Stimulated activated CD4-positive, alpha-beta T cell treated with anti-CD3 and anti-CD28 coated beads, Interleukin-4, amount 100 ng/mL, for 4 hours (primary cell): ENCODE results near the gene ZNF648.
"Not testable (repeated sequence)": the region's sequence is repeated elsewhere in the genome, so short reads cannot be mapped to it uniquely, and the experiment has no call there.

Source experiments
- DNase-seq, 2 experiments: peaks; one replicate each; pipeline ENCODE4 v3.0.0-alpha.2; 2020

Gene ZNF648

GRCh38 chr1:182069028-182069466 is 7.5 kb upstream of the ZNF648 start:
- DNase-seq, result peak in 1 of 2 experiments; percentile 17

DNA sequence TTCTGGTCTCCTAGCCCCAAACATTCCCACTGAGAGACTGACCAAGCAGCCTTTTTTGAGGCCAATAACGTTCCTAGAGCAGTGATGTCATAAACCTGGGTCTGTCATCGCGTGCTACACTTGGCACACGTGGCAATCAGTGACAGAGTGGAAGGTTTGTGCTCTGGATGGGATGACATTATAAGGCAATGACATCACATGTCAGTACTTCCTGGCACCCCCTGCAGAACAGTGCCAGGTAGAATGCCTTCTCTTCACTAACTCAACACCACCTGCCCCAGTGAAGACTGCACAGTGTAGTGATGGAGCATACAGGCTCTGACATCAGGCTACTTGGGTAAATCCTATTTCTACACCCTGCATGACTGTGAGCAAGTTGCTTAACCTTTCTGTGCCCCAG is 5.4 kb upstream of the ZNF648 start:
- DNase-seq, result no peak

DNA sequence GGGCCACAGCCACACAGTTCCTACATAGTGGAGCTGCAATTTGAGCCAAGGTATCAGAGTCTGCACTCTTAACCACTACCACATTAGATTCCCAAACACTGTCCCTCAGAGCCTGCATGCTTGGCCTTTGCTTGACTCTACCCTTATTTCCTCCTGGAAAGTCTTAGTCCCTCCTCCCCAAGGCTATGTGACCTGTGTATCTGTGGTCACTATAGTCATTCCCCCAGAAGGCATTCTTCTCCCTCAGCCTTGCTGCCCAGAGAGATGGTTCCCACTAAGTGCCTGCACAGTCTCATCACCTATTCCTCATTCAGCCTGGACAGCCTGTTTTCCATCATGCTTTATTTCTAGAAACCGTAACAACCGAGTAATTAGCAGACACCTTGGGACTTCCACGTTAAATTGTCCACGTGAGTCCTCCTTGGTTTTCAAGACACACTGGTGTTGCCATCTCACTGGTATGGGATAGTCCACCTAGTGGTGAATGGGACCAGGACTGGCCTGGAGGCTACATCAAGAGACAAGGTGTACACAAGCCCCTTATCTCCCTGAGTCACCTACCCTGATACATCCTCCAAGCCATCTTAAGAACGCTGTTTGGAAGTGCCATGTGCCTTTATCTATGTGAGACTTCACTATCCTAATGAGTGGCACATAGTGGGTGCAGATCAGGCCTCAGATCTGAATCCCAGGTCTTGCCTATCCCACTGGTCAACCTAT is 3.8 kb upstream of the ZNF648 start:
- no peak for DNase-seq

- DNase-seq, result no peak
These were observed 3.1 kb upstream of the ZNF648 start for GRCh38 chr1:182064611-182065010.

GRCh38 chr1:182062223-182062622 is 711 bp upstream of the ZNF648 start:
- no peak for DNase-seq

DNA sequence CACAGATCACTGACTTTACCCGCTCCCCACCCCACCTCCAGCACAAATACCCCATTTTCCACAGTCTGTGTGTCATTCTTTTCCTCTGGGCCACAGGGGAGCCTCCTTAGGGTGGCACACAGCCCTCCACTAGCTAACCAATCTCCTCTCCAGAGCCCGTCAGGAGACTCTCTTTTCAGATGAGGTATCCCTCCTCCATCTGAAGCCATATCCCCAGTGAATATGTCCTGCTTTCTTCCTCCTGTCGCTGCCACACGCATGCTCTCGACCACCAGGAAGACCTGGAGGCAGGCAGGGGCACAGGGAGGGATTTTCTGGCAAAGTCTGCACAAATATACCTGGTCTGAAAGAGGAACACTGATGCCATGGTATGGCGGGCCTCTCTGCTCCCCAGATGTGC is 635 bp downstream of the ZNF648 start:
- DNase-seq, result no peak

DNA sequence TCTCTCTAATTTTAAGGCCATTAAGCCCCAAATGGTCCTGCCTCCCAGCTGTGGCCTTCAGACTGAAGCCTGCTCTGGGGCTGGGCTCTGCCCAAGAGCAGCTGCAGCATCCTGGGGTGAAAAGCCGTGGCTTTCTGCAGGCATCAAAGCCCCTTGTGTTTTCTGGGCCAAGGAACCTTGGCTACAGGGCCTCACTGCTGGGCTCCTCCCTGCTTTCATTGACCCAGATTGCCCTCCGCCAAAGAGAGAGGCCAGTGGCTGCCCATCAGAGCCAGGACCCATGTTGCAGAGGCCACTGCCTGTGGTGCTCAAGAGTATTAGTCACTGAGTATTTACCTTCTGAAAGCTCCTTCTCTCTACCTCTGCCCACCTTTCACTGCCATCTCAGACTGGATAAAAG is 1.6 kb downstream of the ZNF648 start:
- no peak for DNase-seq

- DNase-seq, result no peak
These were observed 4.7 kb downstream of the ZNF648 start for GRCh38 chr1:182056601-182057366.

DNA sequence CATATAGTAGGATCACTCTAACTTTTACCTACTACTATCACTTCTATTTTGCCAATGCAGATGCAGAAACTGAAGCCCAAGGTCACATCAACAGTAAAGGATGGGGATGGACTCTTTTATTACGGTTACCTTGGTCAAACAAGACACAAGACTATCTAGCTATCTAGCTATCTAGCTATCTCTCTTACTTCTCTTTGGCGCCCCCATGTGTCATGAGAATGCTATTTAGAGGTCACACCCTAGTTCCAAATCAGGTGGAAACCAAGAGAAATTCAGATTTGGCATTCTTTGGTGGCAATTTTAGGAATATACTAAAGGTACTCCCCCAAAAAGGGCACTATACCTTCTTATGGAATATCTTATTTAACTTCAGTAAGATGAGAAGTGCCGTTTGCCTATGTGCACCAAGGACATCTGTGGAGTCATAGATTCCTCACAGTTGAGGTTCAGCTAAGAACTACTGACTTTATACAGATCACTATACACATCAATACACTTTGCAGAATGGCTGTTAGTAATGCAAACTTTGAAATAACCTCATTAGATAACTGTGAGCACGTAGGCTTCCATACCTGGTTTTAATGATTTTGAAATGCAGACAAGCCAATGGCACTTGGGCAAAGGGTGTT is 6.7 kb downstream of the ZNF648 start:
- DNase-seq, result peak; percentile 36 to 38

GRCh38 chr1:182052355-182052754 is 9.2 kb downstream of the ZNF648 start:
- DNase-seq, result no peak

DNA sequence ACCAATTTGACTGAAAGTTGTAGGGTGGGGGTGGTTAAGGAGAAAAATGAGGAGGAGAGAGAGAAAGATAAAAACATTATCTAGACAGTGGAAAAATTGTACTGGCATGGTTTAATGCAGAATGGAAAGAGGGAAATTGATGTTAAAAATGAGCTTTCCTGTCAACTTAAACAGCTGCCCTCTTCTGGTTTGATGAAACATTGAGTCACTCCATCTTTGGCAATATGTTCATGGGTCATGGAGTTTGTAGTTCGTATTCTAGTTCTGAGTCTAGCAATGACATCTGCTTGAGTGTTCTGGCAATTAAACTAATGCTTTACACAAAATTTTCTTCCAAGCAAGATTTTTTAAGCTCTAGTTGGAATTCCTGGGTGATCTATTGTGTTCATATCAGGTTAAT is 9.6 kb downstream of the ZNF648 start:
- DNase-seq, result no peak

GRCh38 chr1:182050481-182051448 is 10.7 kb downstream of the ZNF648 start:
- no peak for DNase-seq

DNA sequence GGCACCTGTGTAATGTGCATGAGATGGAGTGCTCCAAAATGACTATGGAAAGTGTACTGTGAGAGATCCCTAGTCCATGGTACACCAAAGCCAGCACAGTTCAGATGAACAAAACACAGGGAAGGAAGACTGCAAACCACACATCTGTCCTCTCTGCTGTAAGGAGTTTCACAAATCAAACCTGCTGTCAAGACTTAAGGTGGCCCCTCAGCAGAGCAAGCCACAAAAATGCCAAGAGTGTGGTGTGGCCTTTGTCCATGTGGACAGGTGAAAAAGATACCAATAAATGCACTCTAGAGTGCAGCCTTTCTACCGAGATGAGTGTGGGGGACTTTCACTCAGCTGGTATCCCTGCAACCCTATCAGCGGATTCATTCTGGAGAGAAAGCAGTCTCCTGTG is 12.9 kb downstream of the ZNF648 start:
- no peak for DNase-seq

DNA sequence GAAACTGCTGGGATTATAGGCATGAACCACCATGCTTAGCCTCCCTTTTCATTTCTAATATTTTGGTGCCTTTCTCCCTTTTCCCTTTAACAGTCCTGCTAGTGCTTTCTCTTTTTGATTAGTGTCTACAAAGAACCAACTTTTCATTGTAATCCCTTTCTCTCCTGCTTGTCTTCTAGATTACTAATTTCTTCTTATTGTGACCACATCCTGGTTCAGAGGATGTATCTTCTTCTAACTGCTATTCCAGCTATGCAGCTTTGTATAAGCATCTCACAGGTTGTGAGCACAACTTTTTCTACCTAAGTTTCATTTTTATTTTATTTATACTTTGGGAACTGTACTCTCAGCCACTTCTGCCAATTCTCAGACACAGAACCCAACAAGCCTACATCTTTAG is 14.7 kb downstream of the ZNF648 start:
- DNase-seq, result no peak

GRCh38 chr1:182045481-182045880 is 16.0 kb downstream of the ZNF648 start:
- DNase-seq, result not testable (repeated sequence)

GRCh38 chr1:182041615-182042014 is 19.9 kb downstream of the ZNF648 start:
- no peak for DNase-seq

DNA sequence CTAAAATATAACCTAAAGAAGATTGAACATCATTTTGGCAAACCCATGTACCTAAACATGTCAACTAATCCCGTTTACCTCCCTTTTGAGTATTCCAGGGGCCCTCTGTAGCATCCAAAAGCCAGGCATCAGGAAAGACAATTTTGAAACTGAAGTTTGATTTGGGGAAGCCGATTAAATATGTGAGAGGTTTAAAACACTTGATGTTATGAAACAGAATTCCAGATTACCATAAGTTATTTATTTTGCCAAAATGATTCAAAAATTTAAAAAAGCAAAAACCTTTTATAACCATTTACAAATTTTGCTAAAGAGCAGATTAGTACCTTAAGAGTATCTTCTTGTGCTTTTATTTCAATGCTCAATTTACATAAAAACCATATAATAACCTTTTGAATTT is 23.3 kb downstream of the ZNF648 start:
- DNase-seq, result no peak

DNA sequence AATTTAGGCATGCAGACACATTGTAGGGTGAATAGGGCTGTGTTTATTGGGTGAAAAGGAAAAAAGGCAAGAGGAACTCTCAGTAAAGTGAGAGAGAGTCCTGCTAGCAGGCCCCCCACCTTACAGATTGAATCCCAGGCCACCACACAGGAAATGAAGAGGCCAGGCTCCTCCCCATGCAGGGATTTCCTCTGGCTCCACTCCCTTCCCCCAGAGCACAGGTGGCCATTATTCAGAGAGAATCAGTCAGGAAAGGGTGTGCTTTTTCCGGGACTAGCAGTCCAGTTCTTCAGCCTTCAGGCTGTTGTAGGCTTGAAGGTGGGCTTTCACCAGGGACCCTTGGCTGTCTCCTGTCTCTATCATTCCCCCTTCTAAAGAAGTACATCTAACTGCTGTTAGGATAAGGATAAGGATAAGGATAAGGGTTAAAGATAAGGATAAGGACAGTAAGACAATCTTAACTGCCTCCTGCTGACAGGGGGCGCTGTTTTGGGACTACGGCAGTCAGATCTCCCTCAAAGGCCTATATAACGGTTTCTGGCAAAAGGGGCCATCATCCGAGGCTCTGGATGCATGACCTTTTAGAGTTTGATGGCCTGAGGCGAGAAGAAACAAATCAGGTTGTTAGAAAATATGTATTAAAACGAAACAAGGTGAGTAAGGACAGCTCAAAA is 26.3 kb downstream of the ZNF648 start:
- no peak for DNase-seq

DNA sequence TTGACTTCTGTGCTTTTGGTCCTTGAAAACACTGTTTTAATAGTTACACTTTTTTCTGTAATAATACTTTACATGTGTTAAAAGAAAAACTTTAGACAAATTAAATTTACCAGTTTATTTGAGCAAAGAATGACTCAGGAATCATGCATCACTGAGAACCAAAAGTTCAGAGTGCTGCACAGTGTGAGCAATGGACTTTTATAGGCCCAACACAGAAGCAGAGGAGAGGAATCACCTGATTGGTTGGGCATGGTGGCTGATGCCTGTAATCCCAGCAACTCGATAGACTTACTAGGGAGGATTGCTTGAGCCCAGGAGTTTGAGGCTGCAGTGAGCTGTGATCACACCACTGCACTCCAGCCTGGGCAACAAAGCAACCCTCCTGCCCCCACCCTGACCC is 29.3 kb downstream of the ZNF648 start:
- no peak for DNase-seq

DNA sequence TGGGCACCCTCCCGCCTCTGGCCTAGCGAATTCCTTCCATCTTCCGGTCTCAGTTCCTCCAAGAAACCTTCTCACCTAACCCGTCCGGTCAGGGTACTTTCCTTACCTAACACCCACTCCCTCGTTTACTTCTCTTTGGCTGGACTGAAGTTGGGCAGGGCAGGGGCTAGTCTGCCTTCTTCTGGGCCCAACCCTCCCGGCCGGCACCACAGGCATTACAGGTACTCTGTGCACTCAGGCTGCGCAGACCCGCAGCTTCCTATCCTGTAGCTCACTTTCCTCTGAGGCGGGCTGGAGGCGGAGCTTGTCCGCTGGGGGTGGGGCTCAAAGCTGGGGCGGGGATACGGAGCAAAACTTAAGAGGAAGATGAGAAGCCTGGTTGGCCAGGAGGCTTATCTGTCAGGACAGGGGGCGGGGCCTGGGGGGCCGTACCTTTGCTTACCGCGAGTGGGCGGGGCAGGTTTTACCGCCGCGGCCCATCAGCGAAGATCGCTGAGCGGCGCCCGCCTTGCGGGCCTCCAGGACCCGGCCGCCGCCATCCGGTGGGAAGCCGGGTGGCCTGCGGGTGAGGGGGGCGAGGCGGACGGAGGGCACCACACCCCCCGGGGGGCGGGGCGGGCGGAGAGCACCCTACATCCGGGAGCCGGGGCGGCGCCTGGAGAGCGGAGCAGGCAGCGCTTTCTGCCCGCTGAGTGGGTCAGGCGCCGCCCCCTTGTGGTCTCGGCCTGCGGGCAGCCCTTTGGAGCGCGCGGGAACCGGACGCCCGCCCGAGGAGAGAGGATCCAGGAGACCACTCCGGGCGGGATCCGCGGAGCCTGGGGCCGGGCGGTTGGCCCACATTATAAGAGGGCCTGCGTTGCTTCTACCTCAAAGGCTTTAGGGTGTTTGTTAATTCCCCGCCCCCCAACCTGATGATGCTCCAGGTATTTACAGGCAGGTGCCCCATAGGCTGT is 31.9 kb downstream of the ZNF648 start:
- peak; percentile 96 to 97 for DNase-seq

GRCh38 chr1:182029002-182029378 is 32.5 kb downstream of the ZNF648 start:
- DNase-seq, result no peak
